G401.6 (cell line): ENCODE data around the gene RERE.

ENCODE experiments used
- FAIRE-seq: peaks from 2 replicates; lab custom pipeline; 2012; peaks lifted over from hg19 to GRCh38; lab: Jason Lieb, UNC

RERE gene

GRCh38 chr1:8441426-8441825 is 376.0 kb downstream of the RERE start:
- no peak for FAIRE-seq

- FAIRE-seq: no peak
Observed at GRCh38 chr1:8439015-8439702, 378.3 kb downstream of the RERE start.

- no peak for FAIRE-seq
Observed at GRCh38 chr1:8438489-8438888, 379.0 kb downstream of the RERE start.

- no peak for FAIRE-seq
Observed at GRCh38 chr1:8437347-8437746, 380.1 kb downstream of the RERE start.

- FAIRE-seq: no peak
Observed at GRCh38 chr1:8435569-8436071, 381.8 kb downstream of the RERE start.

- no peak for FAIRE-seq
Observed at GRCh38 chr1:8434101-8434500, 383.3 kb downstream of the RERE start.

- FAIRE-seq: no peak
Observed at GRCh38 chr1:8431784-8432183, 385.7 kb downstream of the RERE start.

- no peak for FAIRE-seq
Observed at GRCh38 chr1:8431019-8431418, 386.4 kb downstream of the RERE start.

- FAIRE-seq: no peak
Observed at GRCh38 chr1:8430476-8430875, 387.0 kb downstream of the RERE start.

- no peak for FAIRE-seq
Observed at GRCh38 chr1:8429549-8430110, 387.8 kb downstream of the RERE start.

- no peak for FAIRE-seq
Observed at GRCh38 chr1:8428441-8428840, 389.0 kb downstream of the RERE start.

GRCh38 chr1:8427986-8428385 is 389.5 kb downstream of the RERE start:
- FAIRE-seq: no peak

GRCh38 chr1:8427493-8427892 is 389.9 kb downstream of the RERE start:
- FAIRE-seq: no peak

GRCh38 chr1:8426996-8427395 is 390.4 kb downstream of the RERE start:
- FAIRE-seq: no peak

- no peak for FAIRE-seq
Observed at GRCh38 chr1:8425781-8426161, 391.7 kb downstream of the RERE start.

GRCh38 chr1:8425150-8425780 is 392.2 kb downstream of the RERE start:
- FAIRE-seq: no peak

GRCh38 chr1:8424539-8425116 is 392.8 kb downstream of the RERE start:
- FAIRE-seq: no peak

GRCh38 chr1:8423692-8424538 is 393.5 kb downstream of the RERE start:
- no peak for FAIRE-seq

GRCh38 chr1:8423269-8423691 is 394.2 kb downstream of the RERE start:
- FAIRE-seq: no peak

- no peak for FAIRE-seq
Observed at GRCh38 chr1:8422510-8423268, 394.8 kb downstream of the RERE start.

- FAIRE-seq: no peak
Observed at GRCh38 chr1:8421721-8422120, 395.7 kb downstream of the RERE start.

GRCh38 chr1:8420318-8420717 is 397.1 kb downstream of the RERE start:
- no peak for FAIRE-seq
